Measurements from ENCODE around the gene UBE2L3.
"Not testable (repeated sequence)": the region's sequence is repeated elsewhere in the genome, so short reads cannot be mapped to it uniquely, and the experiment has no call there.

The UBE2L3 gene

GRCh38 chr22:21613553-21614233 is 46.2 kb downstream of the UBE2L3 start:
- Histone ChIP-seq H3K4me1 (ENCODE audit: control extremely low read depth in 1 of 4, control insufficient read depth in 4 of 4, insufficient read depth in 4 of 4, low read length in 3 of 4) (no peaks in the 10 kb centered on the region), H3K4me3 (ENCODE audit: control insufficient read depth in 1 of 7, extremely low read depth in 1 of 7, insufficient read depth in 4 of 7, low read depth in 2 of 7, low read length in 6 of 7) (no peak overlapping the region), H3K9me3 (ENCODE audit: control extremely low read depth in 1 of 5, control insufficient read depth in 4 of 5, insufficient read depth in 2 of 5, low read depth in 1 of 5, low read length in 4 of 5) (no peaks in the 10 kb centered on the region), H3K27me3 (replicated peaks in 2 of 5; ENCODE audit: control insufficient read depth in 4 of 5, insufficient read depth in 5 of 5, low read length in 4 of 5) (no peaks in the 10 kb centered on the region), H3K36me3 (ENCODE audit: control insufficient read depth in 4 of 4, insufficient read depth in 4 of 4, low read length in 3 of 4) (peaks cover 27 to 56% (median 41%) of the 10 kb centered on the region in 4 experiments), H3K27ac (ENCODE audit: insufficient read depth in 1 of 2, low read depth in 1 of 2, low read length in 2 of 2, poor library complexity in 1 of 2, severe bottlenecking in 2 of 2) (peak overlapping the region in 1 of 2 experiments; percentile 18)
- CTCF ChIA-PET = interaction anchor here (0.9 to 3.1 kb wide), 5 partner anchors 8 to 14 kb away, joined by 3 to 15 read pairs (median 4); no protein-coding TSS in a partner anchor
- POLR2A ChIA-PET = no interaction called here
- DNase-seq = no peak
- WGBS (ENCODE audit: insufficient coverage) = 94% methylated on average over 3 of the region's 4 CpGs

GRCh38 chr22:21615731-21616130 is 48.2 kb downstream of the UBE2L3 start:
- CTCF ChIA-PET = interaction anchor here (1.0 to 2.0 kb wide), 4 partner anchors 9 to 13 kb away, joined by 3 to 9 read pairs (median 4); no protein-coding TSS in a partner anchor
- peaks cover 0 to 4% (median 1%) of the 10 kb centered on the region in 4 experiments for H3K4me1 ChIP-seq (ENCODE audit: control extremely low read depth in 1 of 4, control insufficient read depth in 4 of 4, insufficient read depth in 4 of 4, low read length in 3 of 4)
- H3K27me3 ChIP-seq (replicated peaks in 2 of 5; ENCODE audit: control insufficient read depth in 4 of 5, insufficient read depth in 5 of 5, low read length in 4 of 5) = no peaks in the 10 kb centered on the region
- H3K9me3 ChIP-seq (ENCODE audit: control extremely low read depth in 1 of 5, control insufficient read depth in 4 of 5, insufficient read depth in 2 of 5, low read depth in 1 of 5, low read length in 4 of 5) = no peaks in the 10 kb centered on the region
- H3K4me3 ChIP-seq (ENCODE audit: control insufficient read depth in 1 of 7, extremely low read depth in 1 of 7, insufficient read depth in 4 of 7, low read depth in 2 of 7, low read length in 6 of 7) = no peak overlapping the region
- H3K36me3 ChIP-seq (ENCODE audit: control insufficient read depth in 4 of 4, insufficient read depth in 4 of 4, low read length in 3 of 4) = peaks cover 25 to 65% (median 45%) of the 10 kb centered on the region in 4 experiments
- no peak for DNase-seq
- POLR2A ChIA-PET = no interaction called here
- WGBS (ENCODE audit: insufficient coverage) = 94% methylated on average over 2 of the region's 4 CpGs
- no peak overlapping the region for H3K27ac ChIP-seq (ENCODE audit: insufficient read depth in 1 of 2, low read depth in 1 of 2, low read length in 2 of 2, poor library complexity in 1 of 2, severe bottlenecking in 2 of 2)

GRCh38 chr22:21617337-21617736 is 49.8 kb downstream of the UBE2L3 start:
- DNase-seq; POLR2A ChIA-PET; H3K4me3 ChIP-seq (ENCODE audit: control insufficient read depth in 1 of 7, extremely low read depth in 1 of 7, insufficient read depth in 4 of 7, low read depth in 2 of 7, low read length in 6 of 7); H3K27me3 ChIP-seq (replicated peaks in 2 of 5; ENCODE audit: control insufficient read depth in 4 of 5, insufficient read depth in 5 of 5, low read length in 4 of 5); H3K9me3 ChIP-seq (ENCODE audit: control extremely low read depth in 1 of 5, control insufficient read depth in 4 of 5, insufficient read depth in 2 of 5, low read depth in 1 of 5, low read length in 4 of 5); H3K27ac ChIP-seq (ENCODE audit: insufficient read depth in 1 of 2, low read depth in 1 of 2, low read length in 2 of 2, poor library complexity in 1 of 2, severe bottlenecking in 2 of 2): not testable (repeated sequence)
- Histone ChIP-seq H3K36me3 (ENCODE audit: control insufficient read depth in 4 of 4, insufficient read depth in 4 of 4, low read length in 3 of 4) (peaks cover 19 to 61% (median 34%) of the 10 kb centered on the region in 4 experiments), H3K4me1 (ENCODE audit: control extremely low read depth in 1 of 4, control insufficient read depth in 4 of 4, insufficient read depth in 4 of 4, low read length in 3 of 4) (peaks cover 0 to 16% (median 6%) of the 10 kb centered on the region in 4 experiments)
- CTCF ChIA-PET = interaction anchor here (1.0 to 2.0 kb wide), 3 partner anchors 9 to 12 kb away, joined by 3 to 6 read pairs (median 4); no protein-coding TSS in a partner anchor
- WGBS (ENCODE audit: insufficient coverage) = 100% methylated on average over 3 of the region's 6 CpGs

GRCh38 chr22:21621025-21621424 is 53.5 kb downstream of the UBE2L3 start:
- Histone ChIP-seq H3K9me3 (ENCODE audit: control extremely low read depth in 1 of 5, control insufficient read depth in 4 of 5, insufficient read depth in 2 of 5, low read depth in 1 of 5, low read length in 4 of 5) (no peaks in the 10 kb centered on the region), H3K27ac (ENCODE audit: insufficient read depth in 1 of 2, low read depth in 1 of 2, low read length in 2 of 2, poor library complexity in 1 of 2, severe bottlenecking in 2 of 2) (no peak overlapping the region), H3K27me3 (replicated peaks in 2 of 5; ENCODE audit: control insufficient read depth in 4 of 5, insufficient read depth in 5 of 5, low read length in 4 of 5) (no peaks in the 10 kb centered on the region), H3K4me3 (ENCODE audit: control insufficient read depth in 1 of 7, extremely low read depth in 1 of 7, insufficient read depth in 4 of 7, low read depth in 2 of 7, low read length in 6 of 7) (no peak overlapping the region), H3K36me3 (ENCODE audit: control insufficient read depth in 4 of 4, insufficient read depth in 4 of 4, low read length in 3 of 4) (peaks cover 6 to 63% (median 29%) of the 10 kb centered on the region in 4 experiments), H3K4me1 (ENCODE audit: control extremely low read depth in 1 of 4, control insufficient read depth in 4 of 4, insufficient read depth in 4 of 4, low read length in 3 of 4) (peaks cover 0 to 30% (median 14%) of the 10 kb centered on the region in 4 experiments)
- no peak for DNase-seq
- WGBS (ENCODE audit: insufficient coverage) = 100% methylated on average over 1 of the region's 3 CpGs
- POLR2A ChIA-PET = no interaction called here
- CTCF ChIA-PET = interaction anchor here (1.5 to 13.8 kb wide), 2 partner anchors 24 to 35 kb away, joined by 3 to 174 read pairs; partner anchors contain the start of gene SDF2L1

GRCh38 chr22:21622011-21622918 is 54.8 kb downstream of the UBE2L3 start:
- Histone ChIP-seq H3K9me3 (ENCODE audit: control extremely low read depth in 1 of 5, control insufficient read depth in 4 of 5, insufficient read depth in 2 of 5, low read depth in 1 of 5, low read length in 4 of 5) (no peaks in the 10 kb centered on the region), H3K27ac (ENCODE audit: insufficient read depth in 1 of 2, low read depth in 1 of 2, low read length in 2 of 2, poor library complexity in 1 of 2, severe bottlenecking in 2 of 2) (no peak overlapping the region), H3K4me3 (ENCODE audit: control insufficient read depth in 1 of 7, extremely low read depth in 1 of 7, insufficient read depth in 4 of 7, low read depth in 2 of 7, low read length in 6 of 7) (no peak overlapping the region), H3K4me1 (ENCODE audit: control extremely low read depth in 1 of 4, control insufficient read depth in 4 of 4, insufficient read depth in 4 of 4, low read length in 3 of 4) (peaks cover 0 to 34% (median 19%) of the 10 kb centered on the region in 4 experiments), H3K27me3 (replicated peaks in 2 of 5; ENCODE audit: control insufficient read depth in 4 of 5, insufficient read depth in 5 of 5, low read length in 4 of 5) (no peaks in the 10 kb centered on the region), H3K36me3 (ENCODE audit: control insufficient read depth in 4 of 4, insufficient read depth in 4 of 4, low read length in 3 of 4) (peaks cover 11 to 74% (median 38%) of the 10 kb centered on the region in 4 experiments)
- 86% methylated on average over 8 of the region's 17 CpGs for WGBS (ENCODE audit: insufficient coverage)
- CTCF ChIA-PET = interaction anchor here (0.6 to 13.8 kb wide), 4 partner anchors 9 to 1659 kb away, joined by 3 to 174 read pairs (median 4); partner anchors contain the start of gene SDF2L1
- POLR2A ChIA-PET = interaction anchor here (1.2 kb wide), 1 partner anchor 16 kb away, joined by 3 read pairs; no protein-coding TSS in a partner anchor
- peak in 2 of 3 donors; percentile 39 to 45 for DNase-seq

GRCh38 chr22:21622919-21623647 is 55.6 kb downstream of the UBE2L3 start:
- H3K36me3 ChIP-seq (ENCODE audit: control insufficient read depth in 4 of 4, insufficient read depth in 4 of 4, low read length in 3 of 4) = peaks cover 14 to 79% (median 43%) of the 10 kb centered on the region in 4 experiments
- H3K27ac ChIP-seq (ENCODE audit: insufficient read depth in 1 of 2, low read depth in 1 of 2, low read length in 2 of 2, poor library complexity in 1 of 2, severe bottlenecking in 2 of 2) = no peak overlapping the region
- WGBS (ENCODE audit: insufficient coverage) = 96% methylated on average over 18 of the region's 23 CpGs
- H3K4me3 ChIP-seq (ENCODE audit: control insufficient read depth in 1 of 7, extremely low read depth in 1 of 7, insufficient read depth in 4 of 7, low read depth in 2 of 7, low read length in 6 of 7) = no peak overlapping the region
- H3K4me1 ChIP-seq (ENCODE audit: control extremely low read depth in 1 of 4, control insufficient read depth in 4 of 4, insufficient read depth in 4 of 4, low read length in 3 of 4) = peaks cover 0 to 39% (median 23%) of the 10 kb centered on the region in 4 experiments
- ChIA-PET CTCF (interaction anchor here (0.6 to 13.8 kb wide), 6 partner anchors 9 to 1659 kb away, joined by 3 to 174 read pairs (median 4); partner anchors contain the start of gene SDF2L1), POLR2A (interaction anchor here (1.0 to 1.2 kb wide), 2 partner anchors 17 to 19 kb away, joined by 3 read pairs; partner anchors contain the start of gene SDF2L1)
- H3K27me3 ChIP-seq (replicated peaks in 2 of 5; ENCODE audit: control insufficient read depth in 4 of 5, insufficient read depth in 5 of 5, low read length in 4 of 5) = no peaks in the 10 kb centered on the region
- no peak for DNase-seq
- no peaks in the 10 kb centered on the region for H3K9me3 ChIP-seq (ENCODE audit: control extremely low read depth in 1 of 5, control insufficient read depth in 4 of 5, insufficient read depth in 2 of 5, low read depth in 1 of 5, low read length in 4 of 5)
